Measurements from ENCODE around the gene BUD13. TPM values are rescaled to one million over a fixed set of nuclear protein-coding genes. Genes with fewer than 3 reads are reported as not detected.
A peak's percentile ranks its signal among the peaks of the same experiment; 100 is the strongest.

The BUD13 gene
- total and polyA plus RNA-seq, 2 of the 13 experiments (the other 11 are each of a cell fraction or from before 2014, with no cell fraction given), result 13.3 to 25.9 TPM

DNA sequence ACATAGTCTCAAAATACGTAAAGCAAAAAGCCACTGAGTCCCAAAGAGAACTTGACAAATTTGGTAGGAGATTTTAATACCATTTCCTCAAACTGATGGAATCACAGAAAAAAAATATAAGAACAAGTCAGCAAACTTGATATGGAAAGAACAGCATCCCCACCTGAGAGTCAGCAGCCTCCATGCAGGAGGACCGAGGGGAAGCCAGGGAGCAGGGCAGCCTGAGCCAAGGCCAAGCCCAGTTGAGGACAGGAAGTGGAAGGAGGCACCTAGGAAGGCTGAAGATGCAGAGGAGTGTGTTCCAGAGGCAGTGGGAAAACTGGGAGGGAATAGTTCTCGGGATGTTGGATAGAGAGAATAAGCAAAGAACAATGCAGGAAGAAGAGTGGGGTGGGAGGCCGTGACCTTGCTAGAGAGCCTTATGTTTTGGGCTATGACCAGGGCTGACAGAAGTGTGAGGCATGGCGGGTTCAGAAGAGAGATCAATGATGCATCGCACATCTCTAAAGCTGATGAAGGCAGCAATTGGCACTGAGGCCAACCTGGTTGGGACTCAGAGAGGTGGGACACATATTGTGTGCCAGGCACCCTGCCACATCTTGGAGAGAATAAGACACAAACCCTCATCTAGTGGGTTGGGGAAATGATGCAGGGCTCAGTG is 34.9 kb upstream of the BUD13 start (continued):
- TF ChIP-seq ZFAT (CRISPR knock-in tag; conservative IDR thresholded peaks at IDR 0.05), result no peak
- no peak for TF ChIP-seq MTA3 (CRISPR knock-in tag; IDR thresholded peaks at IDR 0.05)
- TF ChIP-seq RORA (CRISPR knock-in tag; IDR thresholded peaks at IDR 0.05), result no peak
- TF ChIP-seq RELA (CRISPR knock-in tag; IDR thresholded peaks at IDR 0.05), result no peak
- TF ChIP-seq, protein P1, sequence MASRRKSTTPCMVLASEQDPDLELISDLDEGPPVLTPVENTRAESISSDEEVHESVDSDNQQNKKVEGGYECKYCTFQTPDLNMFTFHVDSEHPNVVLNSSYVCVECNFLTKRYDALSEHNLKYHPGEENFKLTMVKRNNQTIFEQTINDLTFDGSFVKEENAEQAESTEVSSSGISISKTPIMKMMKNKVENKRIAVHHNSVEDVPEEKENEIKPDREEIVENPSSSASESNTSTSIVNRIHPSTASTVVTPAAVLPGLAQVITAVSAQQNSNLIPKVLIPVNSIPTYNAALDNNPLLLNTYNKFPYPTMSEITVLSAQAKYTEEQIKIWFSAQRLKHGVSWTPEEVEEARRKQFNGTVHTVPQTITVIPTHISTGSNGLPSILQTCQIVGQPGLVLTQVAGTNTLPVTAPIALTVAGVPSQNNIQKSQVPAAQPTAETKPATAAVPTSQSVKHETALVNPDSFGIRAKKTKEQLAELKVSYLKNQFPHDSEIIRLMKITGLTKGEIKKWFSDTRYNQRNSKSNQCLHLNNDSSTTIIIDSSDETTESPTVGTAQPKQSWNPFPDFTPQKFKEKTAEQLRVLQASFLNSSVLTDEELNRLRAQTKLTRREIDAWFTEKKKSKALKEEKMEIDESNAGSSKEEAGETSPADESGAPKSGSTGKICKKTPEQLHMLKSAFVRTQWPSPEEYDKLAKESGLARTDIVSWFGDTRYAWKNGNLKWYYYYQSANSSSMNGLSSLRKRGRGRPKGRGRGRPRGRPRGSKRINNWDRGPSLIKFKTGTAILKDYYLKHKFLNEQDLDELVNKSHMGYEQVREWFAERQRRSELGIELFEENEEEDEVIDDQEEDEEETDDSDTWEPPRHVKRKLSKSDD (CRISPR knock-in tag; IDR thresholded peaks at IDR 0.05; ENCODE audit: low read depth), result no peak
- TF ChIP-seq ZZZ3 (CRISPR knock-in tag; IDR thresholded peaks at IDR 0.05; ENCODE audit: borderline replicate concordance), result 0 out of 2 replicates have a peak, but pooled peaks have one; percentile 7
- TF ChIP-seq, protein P2, sequence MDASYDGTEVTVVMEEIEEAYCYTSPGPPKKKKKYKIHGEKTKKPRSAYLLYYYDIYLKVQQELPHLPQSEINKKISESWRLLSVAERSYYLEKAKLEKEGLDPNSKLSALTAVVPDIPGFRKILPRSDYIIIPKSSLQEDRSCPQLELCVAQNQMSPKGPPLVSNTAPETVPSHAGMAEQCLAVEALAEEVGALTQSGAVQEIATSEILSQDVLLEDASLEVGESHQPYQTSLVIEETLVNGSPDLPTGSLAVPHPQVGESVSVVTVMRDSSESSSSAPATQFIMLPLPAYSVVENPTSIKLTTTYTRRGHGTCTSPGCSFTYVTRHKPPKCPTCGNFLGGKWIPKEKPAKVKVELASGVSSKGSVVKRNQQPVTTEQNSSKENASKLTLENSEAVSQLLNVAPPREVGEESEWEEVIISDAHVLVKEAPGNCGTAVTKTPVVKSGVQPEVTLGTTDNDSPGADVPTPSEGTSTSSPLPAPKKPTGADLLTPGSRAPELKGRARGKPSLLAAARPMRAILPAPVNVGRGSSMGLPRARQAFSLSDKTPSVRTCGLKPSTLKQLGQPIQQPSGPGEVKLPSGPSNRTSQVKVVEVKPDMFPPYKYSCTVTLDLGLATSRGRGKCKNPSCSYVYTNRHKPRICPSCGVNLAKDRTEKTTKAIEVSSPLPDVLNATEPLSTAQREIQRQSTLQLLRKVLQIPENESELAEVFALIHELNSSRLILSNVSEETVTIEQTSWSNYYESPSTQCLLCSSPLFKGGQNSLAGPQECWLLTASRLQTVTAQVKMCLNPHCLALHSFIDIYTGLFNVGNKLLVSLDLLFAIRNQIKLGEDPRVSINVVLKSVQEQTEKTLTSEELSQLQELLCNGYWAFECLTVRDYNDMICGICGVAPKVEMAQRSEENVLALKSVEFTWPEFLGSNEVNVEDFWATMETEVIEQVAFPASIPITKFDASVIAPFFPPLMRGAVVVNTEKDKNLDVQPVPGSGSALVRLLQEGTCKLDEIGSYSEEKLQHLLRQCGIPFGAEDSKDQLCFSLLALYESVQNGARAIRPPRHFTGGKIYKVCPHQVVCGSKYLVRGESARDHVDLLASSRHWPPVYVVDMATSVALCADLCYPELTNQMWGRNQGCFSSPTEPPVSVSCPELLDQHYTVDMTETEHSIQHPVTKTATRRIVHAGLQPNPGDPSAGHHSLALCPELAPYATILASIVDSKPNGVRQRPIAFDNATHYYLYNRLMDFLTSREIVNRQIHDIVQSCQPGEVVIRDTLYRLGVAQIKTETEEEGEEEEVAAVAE (CRISPR knock-in tag; IDR thresholded peaks at IDR 0.05; ENCODE audit: borderline replicate concordance), result no peak
- peak; percentile 72; the same call in 1 of the 2 replicates for TF ChIP-seq ZNF138 (CRISPR knock-in tag; IDR thresholded peaks at IDR 0.05; ENCODE audit: low read depth)
- TF ChIP-seq, protein P3, sequence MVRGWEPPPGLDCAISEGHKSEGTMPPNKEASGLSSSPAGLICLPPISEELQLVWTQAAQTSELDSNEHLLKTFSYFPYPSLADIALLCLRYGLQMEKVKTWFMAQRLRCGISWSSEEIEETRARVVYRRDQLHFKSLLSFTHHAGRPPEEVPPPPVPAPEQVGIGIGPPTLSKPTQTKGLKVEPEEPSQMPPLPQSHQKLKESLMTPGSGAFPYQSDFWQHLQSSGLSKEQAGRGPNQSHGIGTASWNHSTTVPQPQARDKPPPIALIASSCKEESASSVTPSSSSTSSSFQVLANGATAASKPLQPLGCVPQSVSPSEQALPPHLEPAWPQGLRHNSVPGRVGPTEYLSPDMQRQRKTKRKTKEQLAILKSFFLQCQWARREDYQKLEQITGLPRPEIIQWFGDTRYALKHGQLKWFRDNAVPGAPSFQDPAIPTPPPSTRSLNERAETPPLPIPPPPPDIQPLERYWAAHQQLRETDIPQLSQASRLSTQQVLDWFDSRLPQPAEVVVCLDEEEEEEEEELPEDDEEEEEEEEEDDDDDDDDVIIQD (CRISPR knock-in tag; IDR thresholded peaks at IDR 0.05; ENCODE audit: low read depth), result no peak
- TF ChIP-seq, protein P4, sequence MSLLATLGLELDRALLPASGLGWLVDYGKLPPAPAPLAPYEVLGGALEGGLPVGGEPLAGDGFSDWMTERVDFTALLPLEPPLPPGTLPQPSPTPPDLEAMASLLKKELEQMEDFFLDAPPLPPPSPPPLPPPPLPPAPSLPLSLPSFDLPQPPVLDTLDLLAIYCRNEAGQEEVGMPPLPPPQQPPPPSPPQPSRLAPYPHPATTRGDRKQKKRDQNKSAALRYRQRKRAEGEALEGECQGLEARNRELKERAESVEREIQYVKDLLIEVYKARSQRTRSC (CRISPR knock-in tag; IDR thresholded peaks at IDR 0.05; ENCODE audit: low read depth), result no peak
- no peak for TF ChIP-seq AGO2 (optimal IDR thresholded peaks at IDR 0.05; ENCODE audit: low read depth, low read length)
- TF ChIP-seq DPF2 (CRISPR knock-in tag; IDR thresholded peaks at IDR 0.05; ENCODE audit: borderline replicate concordance, low read depth), result no peak
- no peak for TF ChIP-seq ZNF570 (CRISPR knock-in tag; IDR thresholded peaks at IDR 0.05; ENCODE audit: borderline replicate concordance)
- peak; percentile 30; the same call in 1 of the 2 replicates for TF ChIP-seq MTA1 (CRISPR knock-in tag; IDR thresholded peaks at IDR 0.05; ENCODE audit: borderline replicate concordance)
- no peak; the same call in 1 of the 2 replicates for TF ChIP-seq ZBTB42 (CRISPR knock-in tag; IDR thresholded peaks at IDR 0.05)
- TF ChIP-seq, protein P5, sequence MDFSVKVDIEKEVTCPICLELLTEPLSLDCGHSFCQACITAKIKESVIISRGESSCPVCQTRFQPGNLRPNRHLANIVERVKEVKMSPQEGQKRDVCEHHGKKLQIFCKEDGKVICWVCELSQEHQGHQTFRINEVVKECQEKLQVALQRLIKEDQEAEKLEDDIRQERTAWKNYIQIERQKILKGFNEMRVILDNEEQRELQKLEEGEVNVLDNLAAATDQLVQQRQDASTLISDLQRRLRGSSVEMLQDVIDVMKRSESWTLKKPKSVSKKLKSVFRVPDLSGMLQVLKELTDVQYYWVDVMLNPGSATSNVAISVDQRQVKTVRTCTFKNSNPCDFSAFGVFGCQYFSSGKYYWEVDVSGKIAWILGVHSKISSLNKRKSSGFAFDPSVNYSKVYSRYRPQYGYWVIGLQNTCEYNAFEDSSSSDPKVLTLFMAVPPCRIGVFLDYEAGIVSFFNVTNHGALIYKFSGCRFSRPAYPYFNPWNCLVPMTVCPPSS (IDR thresholded peaks at IDR 0.05), result no peak
- TF ChIP-seq BORCS8-MEF2B (CRISPR knock-in tag; IDR thresholded peaks at IDR 0.05), result no peak; the same call in 1 of the 2 replicates
- TF ChIP-seq ZNF256 (CRISPR knock-in tag; conservative IDR thresholded peaks at IDR 0.05), result no peak
- TF ChIP-seq PHF5A (CRISPR knock-in tag; IDR thresholded peaks at IDR 0.05; ENCODE audit: low read depth, unreplicated experiment), result no peak

Data from HepG2 (cell line).